ENCODE measurements around the gene ZNF234. TPM values are rescaled to one million over a fixed set of nuclear protein-coding genes. Genes with fewer than 3 reads are reported as not detected.

The ZNF234 gene
- total and polyA plus RNA-seq, 2 of the 8 experiments (the other 6 are each of a cell fraction or from before 2014, with no cell fraction given) = 1.9 to 12.3 TPM

DNA sequence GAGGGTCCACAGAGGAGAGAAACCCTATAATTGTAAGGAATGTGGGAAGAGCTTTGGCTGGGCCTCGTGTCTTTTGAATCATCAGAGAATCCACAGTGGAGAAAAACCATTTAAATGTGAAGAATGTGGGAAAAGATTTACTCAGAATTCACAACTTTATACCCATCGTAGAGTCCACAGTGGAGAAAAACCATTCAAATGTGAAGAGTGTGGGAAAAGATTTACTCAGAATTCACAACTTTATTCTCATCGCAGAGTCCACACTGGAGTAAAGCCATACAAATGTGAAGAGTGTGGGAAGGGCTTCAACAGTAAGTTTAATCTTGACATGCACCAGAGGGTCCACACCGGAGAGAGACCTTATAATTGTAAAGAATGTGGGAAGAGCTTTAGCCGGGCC, 9.4 kb upstream of the ZNF234 start:
- Histone ChIP-seq H3K23ac (ENCODE audit: insufficient read length) (no peak overlapping the region), H2BK5ac (ENCODE audit: low read depth, low read length) (no peak overlapping the region), H3K18ac (ENCODE audit: extremely low read depth, low read length) (no peak overlapping the region), H2AFZ (ENCODE audit: low read length) (no peak overlapping the region), H2BK15ac (ENCODE audit: low read length) (no peak overlapping the region), H2AK5ac (ENCODE audit: low read depth, low read length) (no peak overlapping the region), H3K9me3 (ENCODE audit: insufficient read depth in 2 of 2, low read depth in 1 of 2, low read length in 1 of 2) (peaks cover 13 to 20% of the 10 kb centered on the region in 2 experiments), H3K4ac (replicated peaks; ENCODE audit: insufficient read length, low read depth, low read length) (no peak overlapping the region), H3K27me3 (replicated peaks in 1 of 4; ENCODE audit: control insufficient read depth in 3 of 4, extremely low read depth in 1 of 4, insufficient read depth in 3 of 4, low read length in 3 of 4) (no peaks in the 10 kb centered on the region), H3K79me1 (ENCODE audit: low read depth, low read length) (no peaks in the 10 kb centered on the region), H3K27ac (ENCODE audit: low read depth, low read length) (no peak overlapping the region), H2BK120ac (replicated peaks; ENCODE audit: low read depth, low read length) (no peak overlapping the region), H2BK12ac (ENCODE audit: low read depth, low read length) (no peak overlapping the region), H3K4me2 (ENCODE audit: insufficient read depth in 1 of 2, low read depth in 2 of 2, low read length in 2 of 2) (no peak overlapping the region), H3K56ac (replicated peaks; ENCODE audit: insufficient read length, low read depth, low read length) (no peak overlapping the region), H3K4me1 (replicated peaks in 1 of 4; ENCODE audit: control insufficient read depth in 3 of 4, insufficient read depth in 4 of 4, low read length in 3 of 4) (no peaks in the 10 kb centered on the region), H4K8ac (ENCODE audit: extremely low read depth, insufficient read depth, low read length) (no peak overlapping the region), H3K79me2 (ENCODE audit: control insufficient read depth in 1 of 2, insufficient read depth in 2 of 2, low read length in 2 of 2) (no peaks in the 10 kb centered on the region), H4K91ac (replicated peaks; ENCODE audit: insufficient read length, low read length) (no peak overlapping the region), H4K5ac (ENCODE audit: insufficient read length, low read depth, low read length) (no peak overlapping the region), H3K4me3 (ENCODE audit: extremely low read depth in 1 of 4, insufficient read depth in 2 of 4, low read depth in 3 of 4, low read length in 4 of 4) (no peak overlapping the region), H4K20me1 (replicated peaks in 1 of 2; ENCODE audit: control insufficient read depth in 1 of 2, insufficient read depth in 2 of 2, low read length in 2 of 2) (no peaks in the 10 kb centered on the region), H3K23me2 (ENCODE audit: low read depth, low read length) (no peaks in the 10 kb centered on the region), H3K36me3 (ENCODE audit: control insufficient read depth in 2 of 4, insufficient read depth in 4 of 4, low read length in 3 of 4) (peaks cover 3 to 34% (median 13%) of the 10 kb centered on the region in 4 experiments; a peak in 7 of 8 replicates), H3K9ac (replicated peaks in 1 of 4; ENCODE audit: extremely low read depth in 1 of 4, low read depth in 3 of 4, low read length in 3 of 4) (no peak overlapping the region), H3K14ac (ENCODE audit: insufficient read length) (no peak overlapping the region), H2BK20ac (ENCODE audit: low read length) (no peak overlapping the region)
- WGBS, 2 experiments (ENCODE audit: extremely low coverage in 1 of 2, insufficient coverage in 1 of 2, insufficient read length in 1 of 2, insufficient replicate concordance in 2 of 2, low coverage in 1 of 2, low lambda C conversion rate in 2 of 2, missing lambda C conversion rate in 1 of 2) = 82% methylated on average over 5 of the region's 5 CpGs; no CpG with 5 or more reads in 1 of the 2 experiments
- ChIA-PET POLR2A (ENCODE audit: partially characterized antibody) (interaction anchor here (1.0 to 1.8 kb wide), 2 partner anchors 10 to 217 kb away, joined by 3 to 5 read pairs; no protein-coding TSS in a partner anchor), CTCF (ENCODE audit: partially characterized antibody) (no interaction called here)
- DNase-seq (ENCODE audit: low read depth in 1 of 2, low spot score in 2 of 2) (no peak), FAIRE-seq (no peak)
- TF ChIP-seq GABPA (IDR thresholded peaks at IDR 0.05; ENCODE audit: borderline replicate concordance, insufficient read depth, low read length) (no peak), BCL11A (IDR thresholded peaks at IDR 0.05; ENCODE audit: low read depth in 2 of 2, low read length in 2 of 2) (no peak), JUND (IDR thresholded peaks at IDR 0.05; ENCODE audit: low read length) (no peak), CHD1 (IDR thresholded peaks at IDR 0.05; ENCODE audit: low read depth, low read length) (no peak), KDM1A (IDR thresholded peaks at IDR 0.05; ENCODE audit: borderline replicate concordance, low read length) (no peak), EZH2 (IDR thresholded peaks at IDR 0.05; ENCODE audit: low read depth, low read length, severe bottlenecking) (no peak), RXRA (IDR thresholded peaks at IDR 0.05; ENCODE audit: insufficient read depth, low read depth, low read length) (no peak), ZNF274 (IDR thresholded peaks at IDR 0.05; ENCODE audit: borderline replicate concordance, extremely low read depth, low read length) (no peak), TCF12 (IDR thresholded peaks at IDR 0.05; ENCODE audit: low read depth, low read length) (no peak)
